Mesenchymal stem cell (in vitro differentiated cells and primary cell): Measurements from ENCODE around the gene BICD1.

ENCODE experiments used
- DNase-seq: peaks from one replicate; pipeline ENCODE4 v3.0.0-alpha.2; 2013
- H2AFZ ChIP-seq: one replicate; pipeline ENCODE4 v1.6.1; 2013; ENCODE audit warnings: low read depth, mild to moderate bottlenecking, control low read depth, inconsistent platforms, low read length, moderate library complexity
- H2AK5ac ChIP-seq: 2 replicates; pipeline ENCODE4 v1.6.1; 2013; ENCODE audit warnings: low read length, moderate library complexity, mild to moderate bottlenecking, inconsistent platforms; ENCODE audit not compliant: severe bottlenecking
- H2BK120ac ChIP-seq: one replicate; pipeline ENCODE4 v1.6.1; 2013; ENCODE audit warnings: low read depth, mild to moderate bottlenecking, inconsistent platforms, low read length, moderate library complexity
- H2BK12ac ChIP-seq, 2 experiments: one replicate each; pipeline ENCODE4 v1.6.1; 2013; ENCODE audit warnings: inconsistent platforms in 2 of 2, low read length in 2 of 2, mild to moderate bottlenecking in 2 of 2, moderate library complexity in 2 of 2, control low read depth in 1 of 2
- H2BK15ac ChIP-seq: one replicate; pipeline ENCODE4 v1.6.1; 2013; ENCODE audit warnings: mild to moderate bottlenecking, low read depth, inconsistent platforms; ENCODE audit not compliant: poor library complexity, severe bottlenecking
- H2BK5ac ChIP-seq: 2 replicates; pipeline ENCODE4 v1.6.1; 2013; ENCODE audit warnings: low read depth, mild to moderate bottlenecking, low read length, control low read depth, inconsistent platforms; ENCODE audit not compliant: poor library complexity, severe bottlenecking
- H3K14ac ChIP-seq, 2 experiments: one replicate each; pipeline ENCODE4 v1.6.1; 2013; ENCODE audit warnings: inconsistent platforms in 2 of 2, low read length in 2 of 2, control low read depth in 1 of 2, mild to moderate bottlenecking in 1 of 2, moderate library complexity in 1 of 2
- H3K18ac ChIP-seq, 2 experiments: one replicate each; pipeline ENCODE4 v1.6.1; 2013; ENCODE audit warnings: inconsistent platforms in 2 of 2, low read length in 2 of 2, control low read depth in 1 of 2, low read depth in 1 of 2, mild to moderate bottlenecking in 1 of 2
- H3K23ac ChIP-seq, 2 experiments: one replicate each; pipeline ENCODE4 v1.6.1; 2013; ENCODE audit warnings: inconsistent platforms in 2 of 2, low read length in 2 of 2, mild to moderate bottlenecking in 2 of 2, moderate library complexity in 2 of 2, control low read depth in 1 of 2
- H3K27ac ChIP-seq: 2 replicates; pipeline ENCODE4 v1.5.1; 2013; ENCODE audit warnings: mild to moderate bottlenecking, moderate library complexity, low read length, control low read depth, inconsistent platforms; ENCODE audit not compliant: poor library complexity, severe bottlenecking
- H3K27me3 ChIP-seq, 2 experiments: 2 replicates each; pipeline versions ENCODE4 v1.6.1 to v1.7.0; 2013; ENCODE audit warnings: low read length in 2 of 2, mild to moderate bottlenecking in 2 of 2, moderate library complexity in 2 of 2, control low read depth in 1 of 2, inconsistent platforms in 1 of 2; ENCODE audit not compliant: control insufficient read depth in 1 of 2, insufficient read depth in 1 of 2
- H3K36me3 ChIP-seq, 2 experiments: 2 replicates each; pipeline versions ENCODE4 v1.6.1 to v1.7.0; 2013; ENCODE audit warnings: low read length in 2 of 2, control low read depth in 1 of 2, inconsistent platforms in 1 of 2, low read depth in 1 of 2, mild to moderate bottlenecking in 1 of 2; ENCODE audit not compliant: insufficient read depth in 2 of 2, control insufficient read depth in 1 of 2
- H3K4ac ChIP-seq, 2 experiments: one replicate each; pipeline ENCODE4 v1.6.1; 2013; ENCODE audit warnings: inconsistent platforms in 2 of 2, low read length in 2 of 2, mild to moderate bottlenecking in 2 of 2, moderate library complexity in 2 of 2, control low read depth in 1 of 2, low read depth in 1 of 2
- H3K4me1 ChIP-seq: 2 replicates; pipeline ENCODE4 v1.6.1; 2013; ENCODE audit warnings: low read depth, low read length, control low read depth; ENCODE audit not compliant: control insufficient read depth, insufficient read depth
- H3K4me2 ChIP-seq: 2 replicates; pipeline ENCODE4 v1.6.1; 2013; ENCODE audit warnings: low read length, mild to moderate bottlenecking, inconsistent platforms; ENCODE audit not compliant: poor library complexity, severe bottlenecking
- H3K4me3 ChIP-seq, 2 experiments: 2 replicates each; pipeline versions ENCODE4 v1.5.1 to v1.7.0; 2013; ENCODE audit warnings: low read length in 2 of 2, mild to moderate bottlenecking in 2 of 2, control low read depth in 1 of 2, low read depth in 1 of 2; ENCODE audit not compliant: insufficient read depth in 1 of 2
- H3K79me1 ChIP-seq: replicated peaks from 2 replicates; pipeline ENCODE4 v1.6.1; 2013; ENCODE audit warnings: mild to moderate bottlenecking, control low read depth, low read length, inconsistent platforms; ENCODE audit not compliant: poor library complexity, severe bottlenecking
- H3K9ac ChIP-seq: 2 replicates; pipeline ENCODE4 v1.7.0; 2013; ENCODE audit warnings: mild to moderate bottlenecking, low read length, moderate library complexity
- H3K9me3 ChIP-seq: 2 replicates; pipeline ENCODE4 v1.7.0; 2013; ENCODE audit warnings: mild to moderate bottlenecking, low read length; ENCODE audit not compliant: control insufficient read depth
- H4K8ac ChIP-seq: one replicate; pipeline ENCODE4 v1.6.1; 2013; ENCODE audit warnings: inconsistent platforms, mild to moderate bottlenecking, low read length, moderate library complexity
- H4K91ac ChIP-seq: one replicate; pipeline ENCODE4 v1.6.1; 2013; ENCODE audit warnings: mild to moderate bottlenecking, low read length, inconsistent platforms
- whole genome bisulfite sequencing: methylation state at CpG from one replicate; pipeline ENCODE4 v1.1.7; 2013; ENCODE audit warnings: mixed read lengths; 5-methylcytosine and 5-hydroxymethylcytosine counted together

BICD1 gene

GRCh38 chr12:32260696-32261095 lies 154.0 kb downstream of the BICD1 start:
- H3K14ac ChIP-seq = no peak overlapping the region
- H3K4ac ChIP-seq = no peak overlapping the region
- peaks cover 1% of the 10 kb centered on the region for H3K4me1 ChIP-seq
- peaks cover 0 to 3% of the 10 kb centered on the region in 2 experiments for H3K36me3 ChIP-seq
- H3K4me2 ChIP-seq = no peak overlapping the region
- no peak for DNase-seq
- H4K91ac ChIP-seq = no peak overlapping the region
- no peak overlapping the region for H3K18ac ChIP-seq
- H2BK120ac ChIP-seq = no peak overlapping the region
- no peak overlapping the region for H2AK5ac ChIP-seq
- WGBS = 96% methylated on average over 3 of the region's 3 CpGs
- H4K8ac ChIP-seq = no peak overlapping the region
- no peak overlapping the region for H3K4me3 ChIP-seq
- H3K23ac ChIP-seq = no peak overlapping the region
- no peak overlapping the region for H2BK12ac ChIP-seq
- no peak overlapping the region for H2BK15ac ChIP-seq
- no peak overlapping the region for H3K27ac ChIP-seq
- H3K27me3 ChIP-seq = no peaks in the 10 kb centered on the region
- H3K9me3 ChIP-seq = no peaks in the 10 kb centered on the region
- H2BK5ac ChIP-seq = no peak overlapping the region
- H3K79me1 ChIP-seq = peaks cover 24% of the 10 kb centered on the region
- no peak overlapping the region for H3K9ac ChIP-seq
- no peak overlapping the region for H2AFZ ChIP-seq

GRCh38 chr12:32261638-32262037 lies 155.0 kb downstream of the BICD1 start:
- Histone ChIP-seq H3K18ac (no peak overlapping the region), H3K9me3 (no peaks in the 10 kb centered on the region), H2BK15ac (no peak overlapping the region), H3K4me2 (no peak overlapping the region), H3K27me3 (no peaks in the 10 kb centered on the region), H2BK120ac (no peak overlapping the region), H2BK12ac (no peak overlapping the region), H2AFZ (no peak overlapping the region), H2BK5ac (no peak overlapping the region), H3K4ac (no peak overlapping the region), H3K27ac (no peak overlapping the region), H4K91ac (no peak overlapping the region), H3K4me1 (peaks cover 1% of the 10 kb centered on the region), H3K4me3 (no peak overlapping the region), H4K8ac (no peak overlapping the region), H3K9ac (no peak overlapping the region), H2AK5ac (no peak overlapping the region), H3K14ac (no peak overlapping the region), H3K23ac (no peak overlapping the region), H3K79me1 (peaks cover 23% of the 10 kb centered on the region), H3K36me3 (peaks cover 0 to 3% of the 10 kb centered on the region in 2 experiments)
- DNase-seq = no peak
- WGBS = 100% methylated on average over 1 of the region's 1 CpG

GRCh38 chr12:32264961-32265360 lies 158.3 kb downstream of the BICD1 start:
- no peak overlapping the region for H3K4me3 ChIP-seq
- H3K14ac ChIP-seq = no peak overlapping the region
- H3K9me3 ChIP-seq = no peaks in the 10 kb centered on the region
- no peak overlapping the region for H3K23ac ChIP-seq
- no peak overlapping the region for H3K27ac ChIP-seq
- no peak overlapping the region for H2BK120ac ChIP-seq
- H2BK5ac ChIP-seq = no peak overlapping the region
- no peak overlapping the region for H4K8ac ChIP-seq
- no peaks in the 10 kb centered on the region for H3K36me3 ChIP-seq
- no peak overlapping the region for H4K91ac ChIP-seq
- H3K9ac ChIP-seq = no peak overlapping the region
- H2BK12ac ChIP-seq = no peak overlapping the region
- peak overlapping the region; percentile 9 for H2AK5ac ChIP-seq
- H3K79me1 ChIP-seq = peaks cover 25% of the 10 kb centered on the region
- no peak overlapping the region for H2BK15ac ChIP-seq
- peak; percentile 9 for DNase-seq
- 37% methylated on average over 3 of the region's 5 CpGs for WGBS
- no peak overlapping the region for H3K4me2 ChIP-seq
- no peak overlapping the region for H3K18ac ChIP-seq
- no peak overlapping the region for H2AFZ ChIP-seq
- no peak overlapping the region for H3K4ac ChIP-seq
- no peaks in the 10 kb centered on the region for H3K27me3 ChIP-seq
- peaks cover 6% of the 10 kb centered on the region for H3K4me1 ChIP-seq

GRCh38 chr12:32265456-32265855 lies 158.8 kb downstream of the BICD1 start:
- Histone ChIP-seq H3K18ac (no peak overlapping the region), H2AFZ (no peak overlapping the region), H3K4me1 (peaks cover 6% of the 10 kb centered on the region), H3K27ac (no peak overlapping the region), H4K8ac (no peak overlapping the region), H3K23ac (no peak overlapping the region), H3K9ac (no peak overlapping the region), H2BK12ac (no peak overlapping the region), H4K91ac (no peak overlapping the region), H2BK5ac (no peak overlapping the region), H2BK120ac (no peak overlapping the region), H3K9me3 (no peaks in the 10 kb centered on the region), H3K4me2 (no peak overlapping the region), H2BK15ac (no peak overlapping the region), H3K4me3 (no peak overlapping the region), H3K36me3 (no peaks in the 10 kb centered on the region), H2AK5ac (no peak overlapping the region), H3K79me1 (peaks cover 25% of the 10 kb centered on the region), H3K27me3 (no peaks in the 10 kb centered on the region), H3K4ac (no peak overlapping the region), H3K14ac (no peak overlapping the region)
- no peak for DNase-seq
- WGBS = 98% methylated on average over 5 of the region's 7 CpGs
